Uterus (tissue), 4 donors: ENCODE measurements around the gene TOR1AIP2. TPM values are rescaled to one million over a fixed set of nuclear protein-coding genes. Genes with fewer than 3 reads are reported as not detected.
"Not testable (repeated sequence)": the region's sequence is repeated elsewhere in the genome, so short reads cannot be mapped to it uniquely, and the experiment has no call there.

Source experiments
- DNase-seq, 2 donors: peaks; one replicate each; pipeline ENCODE4 v3.0.0-alpha.2; 2019 to 2020
- H3K27ac ChIP-seq, 2 donors: fragments of 200-600 bp; sonication (generic); 1 replicate in 1 of 2; 2 replicates in 1 of 2; pipeline ENCODE4 v1.5.1; 2016 to 2018
- H3K27me3 ChIP-seq, 2 donors: fragments of 200-600 bp; sonication (generic); one replicate each; pipeline ENCODE4 v1.5.1; 2018 to 2019; ENCODE audit warnings: control low read depth in 1 of 2
- H3K36me3 ChIP-seq, 2 donors: fragments of 200-600 bp; sonication (generic); one replicate each; pipeline ENCODE4 v1.5.1; 2019; ENCODE audit warnings: control low read depth in 1 of 2
- H3K4me1 ChIP-seq, 2 donors: fragments of 200-600 bp; sonication (generic); one replicate each; pipeline ENCODE4 v1.5.1; 2018 to 2019; ENCODE audit warnings: control low read depth in 1 of 2
- H3K4me3 ChIP-seq, 2 donors: fragments of 200-600 bp; sonication (generic); 1 replicate in 1 of 2; 2 replicates in 1 of 2; pipeline ENCODE4 v1.5.1; 2018 to 2019; ENCODE audit warnings: mild to moderate bottlenecking in 1 of 2
- H3K9me3 ChIP-seq, 2 donors: fragments of 200-600 bp; sonication (generic); one replicate each; pipeline ENCODE4 v1.5.1; 2019; ENCODE audit warnings: control low read depth in 1 of 2
- POLR2A ChIP-seq, 2 donors: fragments of 450-650 bp; IDR thresholded peaks; one replicate each; pipeline ENCODE4 v1.6.1; 2016; ENCODE audit warnings: antibody characterized with exemption in 2 of 2, mild to moderate bottlenecking in 1 of 2, moderate library complexity in 1 of 2
- intact Hi-C: fragments of 100-400 bp; cut with DNase I; formaldehyde crosslinking; loops from one replicate; pipeline ENCODE4 v1.15.1; 2023; ENCODE audit warnings: low total_unique reads
- total RNA-seq, 4 donors: library from RNA; depleted of rRNA in 3 of 4; stranded (reverse); fragments of >200 nt in 3 of 4; gene quantifications; one replicate each; pipeline versions ENCODE4 v1.1.0 to v1.2.4, GENCODE V29; 2014 to 2023
- TF ChIP-seq, protein P1 (sequence below), 4 experiments: fragments of 200-600 bp in 2 of 4; fragments of 450-650 bp in 2 of 4; sonication (generic) in 2 of 4; IDR thresholded peaks; one replicate each; pipeline ENCODE4 v1.5.1; 2016 to 2019; ENCODE audit warnings: antibody characterized with exemption in 4 of 4, mild to moderate bottlenecking in 2 of 4, moderate library complexity in 1 of 4
- donor health status: DM: yes; HTN: yes; CAD: no.

TOR1AIP2 gene
- total RNA-seq, 4 donors from 2014 or later: 32.1 to 94.4 (median 58.8) TPM

DNA sequence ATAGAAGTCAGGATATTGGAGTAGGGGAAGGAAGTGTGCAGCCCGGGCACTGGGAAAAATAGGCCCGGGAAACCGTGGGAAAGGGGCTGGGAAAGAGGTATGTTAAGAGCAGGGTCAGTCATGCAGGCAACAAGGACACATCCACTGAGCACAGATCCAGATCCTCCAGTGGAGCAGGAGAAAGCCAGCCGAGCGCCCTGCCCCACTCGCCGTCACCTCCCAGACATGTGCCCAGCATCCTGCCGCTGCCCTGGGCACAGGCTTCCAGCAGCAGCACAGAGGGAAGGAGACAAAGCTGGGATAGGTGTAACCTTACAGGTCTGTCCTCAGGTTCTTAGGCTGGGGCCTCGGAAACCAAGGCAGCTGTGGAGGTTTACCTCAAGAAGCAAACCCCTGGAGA is 70.3 kb downstream of the TOR1AIP2 start:
- Histone ChIP-seq H3K27me3 (no peaks in the 10 kb centered on the region), H3K4me3 (no peak overlapping the region), H3K9me3 (no peaks in the 10 kb centered on the region), H3K4me1 (no peaks in the 10 kb centered on the region), H3K36me3 (no peaks in the 10 kb centered on the region), H3K27ac (no peak overlapping the region)
- no peak for DNase-seq
- TF ChIP-seq POLR2A (IDR thresholded peaks at IDR 0.05): no peak
- TF ChIP-seq, protein P1, sequence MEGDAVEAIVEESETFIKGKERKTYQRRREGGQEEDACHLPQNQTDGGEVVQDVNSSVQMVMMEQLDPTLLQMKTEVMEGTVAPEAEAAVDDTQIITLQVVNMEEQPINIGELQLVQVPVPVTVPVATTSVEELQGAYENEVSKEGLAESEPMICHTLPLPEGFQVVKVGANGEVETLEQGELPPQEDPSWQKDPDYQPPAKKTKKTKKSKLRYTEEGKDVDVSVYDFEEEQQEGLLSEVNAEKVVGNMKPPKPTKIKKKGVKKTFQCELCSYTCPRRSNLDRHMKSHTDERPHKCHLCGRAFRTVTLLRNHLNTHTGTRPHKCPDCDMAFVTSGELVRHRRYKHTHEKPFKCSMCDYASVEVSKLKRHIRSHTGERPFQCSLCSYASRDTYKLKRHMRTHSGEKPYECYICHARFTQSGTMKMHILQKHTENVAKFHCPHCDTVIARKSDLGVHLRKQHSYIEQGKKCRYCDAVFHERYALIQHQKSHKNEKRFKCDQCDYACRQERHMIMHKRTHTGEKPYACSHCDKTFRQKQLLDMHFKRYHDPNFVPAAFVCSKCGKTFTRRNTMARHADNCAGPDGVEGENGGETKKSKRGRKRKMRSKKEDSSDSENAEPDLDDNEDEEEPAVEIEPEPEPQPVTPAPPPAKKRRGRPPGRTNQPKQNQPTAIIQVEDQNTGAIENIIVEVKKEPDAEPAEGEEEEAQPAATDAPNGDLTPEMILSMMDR (IDR thresholded peaks at IDR 0.05): no peak
- intact Hi-C loops: no loop called here

DNA sequence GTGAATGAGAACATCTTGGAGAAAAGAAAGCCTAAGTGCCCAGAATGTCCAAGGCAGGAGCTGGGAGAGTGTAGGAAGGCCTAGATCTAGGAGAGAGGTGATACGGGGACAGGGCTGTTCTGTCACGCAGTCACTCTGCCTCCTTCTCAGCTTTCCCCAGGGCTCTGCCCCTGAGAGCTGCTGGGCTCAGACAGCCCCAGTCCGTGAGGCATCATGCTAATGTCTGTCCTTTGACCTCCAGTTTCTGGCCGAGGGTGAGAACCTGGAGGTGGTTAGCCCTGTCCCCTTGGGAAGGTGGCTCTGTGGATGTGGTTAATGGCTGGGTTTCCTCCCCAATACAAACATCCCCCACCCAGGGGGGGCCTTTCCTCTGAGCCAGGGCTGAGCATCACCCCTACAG is 71.3 kb downstream of the TOR1AIP2 start:
- intact Hi-C loops: no loop called here

DNA sequence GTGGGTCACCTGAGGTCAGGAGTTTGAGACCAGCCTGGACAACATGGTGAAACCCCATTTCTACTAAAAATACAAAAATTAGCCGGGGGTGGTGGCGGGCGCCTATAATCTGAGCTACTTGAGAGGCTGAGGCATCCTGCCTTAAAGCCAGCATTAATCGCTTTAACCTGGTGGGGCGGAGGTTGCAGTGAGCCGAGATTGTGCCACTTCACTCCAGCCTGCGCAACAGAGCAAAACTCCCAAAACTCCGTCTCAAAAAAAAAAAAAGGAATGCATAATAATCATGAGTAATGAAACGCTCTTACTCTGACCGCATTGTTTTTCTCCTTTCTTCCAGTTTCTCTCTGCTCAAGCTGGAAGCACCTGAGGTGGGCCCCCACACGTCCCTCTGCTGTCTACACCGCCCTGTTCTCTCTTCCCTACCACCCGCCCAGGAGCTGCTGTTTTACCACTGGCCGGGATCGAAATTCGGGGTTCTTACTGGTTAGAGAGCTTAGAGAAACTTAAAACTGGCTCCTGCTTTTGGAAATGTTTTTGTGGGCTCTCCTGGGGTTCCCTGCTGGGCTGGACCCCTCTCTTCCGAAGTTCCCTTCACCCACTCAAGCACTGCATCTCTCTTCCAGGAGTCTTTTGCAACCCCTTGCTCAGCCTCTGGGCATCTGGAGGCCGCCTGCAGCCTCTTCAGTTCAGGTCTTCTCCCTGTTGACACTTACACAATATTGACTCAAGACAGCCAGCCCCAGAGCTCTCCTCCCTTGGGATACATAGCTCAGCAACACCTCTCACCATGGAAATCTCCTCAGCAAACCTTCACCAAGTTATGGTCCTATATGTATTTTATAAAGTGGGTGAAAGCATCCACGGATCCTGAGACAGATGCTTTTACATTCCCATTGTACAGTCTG is 72.1 kb downstream of the TOR1AIP2 start:
- H3K9me3 ChIP-seq: no peaks in the 10 kb centered on the region
- DNase-seq: no peak
- H3K27me3 ChIP-seq: no peaks in the 10 kb centered on the region
- intact Hi-C loops: no loop called here
- H3K4me1 ChIP-seq: no peaks in the 10 kb centered on the region
- H3K4me3 ChIP-seq: no peak overlapping the region
- no peak overlapping the region for H3K27ac ChIP-seq
- H3K36me3 ChIP-seq: no peaks in the 10 kb centered on the region
- TF ChIP-seq POLR2A (IDR thresholded peaks at IDR 0.05): no peak
- TF ChIP-seq, protein P1 (IDR thresholded peaks at IDR 0.05): no peak

More for the DNA sequence above, 71.3 kb downstream of the TOR1AIP2 start:
- Histone ChIP-seq H3K27ac (no peak overlapping the region), H3K36me3 (no peaks in the 10 kb centered on the region), H3K4me1 (no peaks in the 10 kb centered on the region), H3K4me3 (no peak overlapping the region), H3K27me3 (no peaks in the 10 kb centered on the region), H3K9me3 (no peaks in the 10 kb centered on the region)
- DNase-seq: no peak
- TF ChIP-seq POLR2A (IDR thresholded peaks at IDR 0.05): no peak
- TF ChIP-seq, protein P1 (IDR thresholded peaks at IDR 0.05): no peak

DNA sequence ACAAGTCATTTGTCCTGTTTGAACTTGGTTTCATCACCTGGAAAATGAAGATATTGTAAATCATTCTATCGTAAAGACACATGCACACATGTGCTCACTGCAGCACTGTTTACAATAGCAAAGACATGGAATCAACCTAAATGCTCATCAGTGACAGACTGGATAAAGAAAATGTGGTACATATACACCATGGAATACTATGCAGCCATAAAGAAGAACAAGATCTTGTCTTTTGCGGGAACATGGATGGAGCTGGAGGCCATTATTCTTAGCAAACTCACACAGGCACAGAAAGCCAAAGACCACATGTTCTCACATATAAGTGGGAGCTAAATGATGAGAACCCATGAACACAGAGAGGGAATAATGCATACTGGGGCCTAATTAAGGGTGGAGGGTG is 73.2 kb downstream of the TOR1AIP2 start:
- H3K27me3 ChIP-seq, H3K4me3 ChIP-seq, H3K4me1 ChIP-seq, H3K36me3 ChIP-seq, H3K9me3 ChIP-seq, H3K27ac ChIP-seq, DNase-seq, intact Hi-C loops: not testable (repeated sequence)

DNA sequence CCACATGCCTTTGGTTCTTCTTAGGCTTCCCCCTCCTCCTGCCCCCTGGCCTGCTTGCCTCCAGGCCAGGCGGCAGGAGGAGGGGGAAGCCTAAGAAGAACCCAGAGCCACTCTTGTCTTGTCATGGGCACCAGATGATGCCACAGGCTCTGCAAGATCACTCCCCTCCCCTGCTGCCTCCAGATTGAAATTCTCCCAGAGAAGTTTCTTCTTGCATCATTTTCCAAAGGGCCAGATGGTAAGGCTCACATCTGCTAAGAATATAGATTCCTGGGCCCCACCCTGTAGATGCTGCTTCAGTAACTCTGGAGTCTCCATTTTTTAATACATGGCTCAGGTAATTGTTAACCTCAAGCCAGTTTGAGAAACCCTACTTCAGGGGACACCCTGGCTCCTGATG is 73.7 kb downstream of the TOR1AIP2 start:
- Histone ChIP-seq H3K27ac (no peak overlapping the region), H3K4me1 (no peaks in the 10 kb centered on the region), H3K36me3 (no peaks in the 10 kb centered on the region), H3K27me3 (no peaks in the 10 kb centered on the region), H3K9me3 (no peaks in the 10 kb centered on the region), H3K4me3 (no peak overlapping the region)
- no peak for DNase-seq
- TF ChIP-seq, protein P1 (IDR thresholded peaks at IDR 0.05): no peak
- TF ChIP-seq POLR2A (IDR thresholded peaks at IDR 0.05): no peak
- intact Hi-C loops: no loop called here
